Transverse colon (tissue), 4 donors: ENCODE results near the gene ANKRD44. TPM values are rescaled to one million over a fixed set of nuclear protein-coding genes. Genes with fewer than 3 reads are reported as not detected.

Experiments
- DNase-seq: peaks from one replicate; pipeline ENCODE4 v3.0.0-alpha.2; 2019
- H3K27ac ChIP-seq, 4 donors: fragments of 200-600 bp; sonication (generic); 2 replicates each; pipeline ENCODE4 v1.5.1; 2016 to 2018; ENCODE audit warnings: inconsistent platforms in 4 of 4
- H3K27me3 ChIP-seq: fragments of 200-600 bp; sonication (generic); 2 replicates; pipeline ENCODE4 v1.5.1; 2017; ENCODE audit warnings: inconsistent platforms
- H3K36me3 ChIP-seq, 4 donors: fragments of 200-600 bp; sonication (generic); 2 replicates each; pipeline ENCODE4 v1.5.1; 2017 to 2019; ENCODE audit warnings: inconsistent platforms in 4 of 4
- H3K4me1 ChIP-seq, 4 donors: fragments of 200-600 bp; sonication (generic); 2 replicates each; pipeline ENCODE4 v1.5.1; 2017 to 2020; ENCODE audit warnings: inconsistent platforms in 4 of 4
- H3K4me3 ChIP-seq, 4 donors: fragments of 200-600 bp; sonication (generic); 1 replicate in 1 of 4; 2 replicates in 3 of 4; pipeline versions ENCODE4 v1.5.1 to v1.6.1; 2017 to 2019; ENCODE audit warnings: inconsistent platforms in 4 of 4
- H3K9me3 ChIP-seq, 2 donors: fragments of 200-600 bp; sonication (generic); 2 replicates each; pipeline ENCODE4 v1.5.1; 2017 to 2019; ENCODE audit warnings: inconsistent platforms in 2 of 2
- CTCF ChIP-seq, 5 experiments: fragments of 200-600 bp in 3 of 5; fragments of 450-650 bp in 2 of 5; sonication (generic) in 3 of 5; IDR thresholded peaks; 1 replicate in 2 of 5; 2 replicates in 3 of 5; pipeline ENCODE4 v1.5.1; 2016 to 2017; ENCODE audit warnings: antibody characterized with exemption in 5 of 5, inconsistent platforms in 3 of 5, mild to moderate bottlenecking in 2 of 5, moderate library complexity in 1 of 5
- EP300 ChIP-seq: sonication (generic); formaldehyde crosslinking; IDR thresholded peaks from one replicate; pipeline ENCODE4 v1.6.1; 2017; ENCODE audit warnings: antibody characterized with exemption, low read depth
- POLR2A ChIP-seq: fragments of 450-650 bp; IDR thresholded peaks from one replicate; pipeline ENCODE4 v1.6.1; 2016; ENCODE audit warnings: antibody characterized with exemption, mild to moderate bottlenecking, moderate library complexity
- POLR2AphosphoS5 ChIP-seq, 3 donors: sonication (generic); formaldehyde crosslinking; IDR thresholded peaks; one replicate each; pipeline ENCODE4 v1.6.1; 2016; ENCODE audit warnings: antibody characterized with exemption in 3 of 3
- WGBS, 2 donors: methylation state at CpG; one replicate each; pipeline ENCODE4 v1.1.5; 2018; ENCODE audit warnings: low coverage in 1 of 2; 5-methylcytosine and 5-hydroxymethylcytosine counted together
- in situ Hi-C, 4 donors: fragments of 200-750 bp; cut with MboI; loops; one replicate each; pipeline versions ENCODE4 v1.15.0 to v1.15.1; 2017; ENCODE audit warnings: low sequenced_read_pairs in 3 of 4, low pct_ligation_motif_present in 1 of 4, low pct_unique_long_range_greater_than_20kb in 1 of 4
- intact Hi-C: fragments of 100-400 bp; cut with DNase I; formaldehyde crosslinking; loops from one replicate; pipeline ENCODE4 v1.15.1; 2023; ENCODE audit warnings: low total_unique reads
- total RNA-seq, 4 donors: library from RNA; depleted of rRNA; stranded (reverse); fragments of >200 nt; gene quantifications; one replicate each; pipeline ENCODE4 v1.1.0, GENCODE V29; 2016

ANKRD44 gene
- total RNA-seq, 4 donors from 2014 or later, result 13.9 to 46.8 (median 27.5) TPM

- H3K27ac ChIP-seq, result no peak overlapping the region
- H3K36me3 ChIP-seq, result no peaks in the 10 kb centered on the region
- intact Hi-C loops (no loop called here), in situ Hi-C loops (loop anchor here in 3 of 4 donors (5.0 to 25.0 kb wide), 6 partner anchors 48 to 268 kb away; partner anchors contain the start of gene ANKRD44 (in 2 of the 3))
- no peak for DNase-seq
- H3K4me1 ChIP-seq, result peaks cover 0 to 2% (median 0%) of the 10 kb centered on the region in 4 donors
- no peaks in the 10 kb centered on the region for H3K9me3 ChIP-seq
- no peak for TF ChIP-seq POLR2A
- H3K27me3 ChIP-seq, result no peaks in the 10 kb centered on the region
- H3K4me3 ChIP-seq, result no peak overlapping the region
- 88 to 89% methylated on average over 3 to 10 of the region's 10 CpGs for WGBS, 2 donors
These were observed 194.2 kb downstream of the ANKRD44 start for GRCh38 chr2:197116306-197116879.

- intact Hi-C loops, result loop anchor here (2.0 kb wide), 1 partner anchor 195 kb away; the partner anchor contains the start of gene ANKRD44
- no peak overlapping the region for H3K4me3 ChIP-seq
These were observed 195.3 kb downstream of the ANKRD44 start for GRCh38 chr2:197115325-197115724.

GRCh38 chr2:197113275-197113711 lies 197.3 kb downstream of the ANKRD44 start:
- DNase-seq, result no peak
- intact Hi-C loops, result loop anchor here (5.0 kb wide), 1 partner anchor 264 kb away; no protein-coding TSS in a partner anchor

More at GRCh38 chr2:197115325-197115724, 195.3 kb downstream of the ANKRD44 start:
- Histone ChIP-seq H3K36me3 (peaks cover 0 to 4% (median 0%) of the 10 kb centered on the region in 4 donors), H3K27me3 (no peaks in the 10 kb centered on the region), H3K9me3 (no peaks in the 10 kb centered on the region), H3K4me1 (peaks cover 0 to 2% (median 0%) of the 10 kb centered on the region in 4 donors), H3K27ac (no peak overlapping the region)
- no peak for DNase-seq
- no peak for TF ChIP-seq POLR2AphosphoS5 (IDR thresholded peaks at IDR 0.05)
- no peak for TF ChIP-seq CTCF (IDR thresholded peaks at IDR 0.05)
- no peak for TF ChIP-seq EP300
- TF ChIP-seq POLR2A, result no peak
- in situ Hi-C loops, result loop anchor here in 3 of 4 donors (5.0 to 25.0 kb wide), 6 partner anchors 49 to 269 kb away; partner anchors contain the start of gene ANKRD44 (in 2 of the 3)

GRCh38 chr2:197109326-197109725 lies 201.3 kb downstream of the ANKRD44 start:
- no peak for DNase-seq
- Histone ChIP-seq H3K9me3 (no peaks in the 10 kb centered on the region), H3K27me3 (no peaks in the 10 kb centered on the region), H3K36me3 (peaks cover 0 to 4% (median 0%) of the 10 kb centered on the region in 4 donors), H3K4me3 (no peak overlapping the region), H3K27ac (peak overlapping the region in 1 of 4 donors; percentile 29), H3K4me1 (peaks cover 4 to 21% (median 11%) of the 10 kb centered on the region in 4 donors)
- in situ Hi-C loops, result loop anchor here in 1 of 4 donors (25.0 kb wide), 1 partner anchor 203 kb away; the partner anchor contains the start of gene ANKRD44
- intact Hi-C loops, result no loop called here
- WGBS, 2 donors, result 82 to 88% methylated on average over 2 of the region's 2 CpGs
- TF ChIP-seq CTCF (IDR thresholded peaks at IDR 0.05) (no peak), POLR2AphosphoS5 (IDR thresholded peaks at IDR 0.05) (no peak), POLR2A (no peak), EP300 (no peak)

More at GRCh38 chr2:197113275-197113711, 197.3 kb downstream of the ANKRD44 start:
- no peaks in the 10 kb centered on the region for H3K27me3 ChIP-seq
- H3K4me1 ChIP-seq, result peaks cover 0 to 12% (median under 1%) of the 10 kb centered on the region in 4 donors
- in situ Hi-C loops, result loop anchor here in 3 of 4 donors (10.0 to 25.0 kb wide), 5 partner anchors 52 to 272 kb away; partner anchors contain the start of gene ANKRD44 (in 1 of the 3)
- H3K36me3 ChIP-seq, result peaks cover 0 to 4% (median 0%) of the 10 kb centered on the region in 4 donors
- no peak for TF ChIP-seq EP300
- TF ChIP-seq CTCF (IDR thresholded peaks at IDR 0.05), result peak; percentile 56 to 71 (median 62)
- no peak overlapping the region for H3K27ac ChIP-seq
- 0 to 8% methylated on average over 1 of the region's 1 CpG for WGBS, 2 donors
- H3K4me3 ChIP-seq, result no peak overlapping the region
- H3K9me3 ChIP-seq, result no peaks in the 10 kb centered on the region
